ENCODE results near the gene SH3PXD2A. TPM values are rescaled to one million over a fixed set of nuclear protein-coding genes. Genes with fewer than 3 reads are reported as not detected.

The SH3PXD2A gene
- total RNA-seq, 1 donor from 2014 or later, result 2.3 TPM

GRCh38 chr10:103727991-103728689 is 127.2 kb downstream of the SH3PXD2A start:
- H2AFZ ChIP-seq (replicated peaks), result no peak overlapping the region
- H3K27ac ChIP-seq, result no peak overlapping the region
- no peak overlapping the region for H3K4me3 Mint-ChIP-seq

GRCh38 chr10:103727546-103727963 is 127.8 kb downstream of the SH3PXD2A start:
- Histone ChIP-seq H2AFZ (replicated peaks) (no peak overlapping the region), H3K4me1 (no peaks in the 10 kb centered on the region), H3F3A (ENCODE audit: low read depth) (no peaks in the 10 kb centered on the region), H3K4me3 (no peak overlapping the region), H3K27me3 (no peaks in the 10 kb centered on the region), H3K79me2 (ENCODE audit: low read depth) (no peaks in the 10 kb centered on the region), H3K4me2 (no peak overlapping the region), H3K36me3 (no peaks in the 10 kb centered on the region), H3K9me3 (ENCODE audit: low read depth) (no peaks in the 10 kb centered on the region), H3K9ac (no peak overlapping the region), H4K20me1 (ENCODE audit: low read depth) (no peaks in the 10 kb centered on the region), H3K27ac (no peak overlapping the region)
- no peaks in the 10 kb centered on the region for H3K9me3 Mint-ChIP-seq
- no peaks in the 10 kb centered on the region for H3K27me3 Mint-ChIP-seq (ENCODE audit: insufficient read depth, low read depth)
- H3K4me1 Mint-ChIP-seq, result peaks cover 6% of the 10 kb centered on the region
- peaks cover 2% of the 10 kb centered on the region for H3K36me3 Mint-ChIP-seq
- no peak for TF ChIP-seq EZH2phosphoT487 (IDR thresholded peaks at IDR 0.05)
- no peak for TF ChIP-seq EZH2 (IDR thresholded peaks at IDR 0.05)
- TF ChIP-seq, protein P1, sequence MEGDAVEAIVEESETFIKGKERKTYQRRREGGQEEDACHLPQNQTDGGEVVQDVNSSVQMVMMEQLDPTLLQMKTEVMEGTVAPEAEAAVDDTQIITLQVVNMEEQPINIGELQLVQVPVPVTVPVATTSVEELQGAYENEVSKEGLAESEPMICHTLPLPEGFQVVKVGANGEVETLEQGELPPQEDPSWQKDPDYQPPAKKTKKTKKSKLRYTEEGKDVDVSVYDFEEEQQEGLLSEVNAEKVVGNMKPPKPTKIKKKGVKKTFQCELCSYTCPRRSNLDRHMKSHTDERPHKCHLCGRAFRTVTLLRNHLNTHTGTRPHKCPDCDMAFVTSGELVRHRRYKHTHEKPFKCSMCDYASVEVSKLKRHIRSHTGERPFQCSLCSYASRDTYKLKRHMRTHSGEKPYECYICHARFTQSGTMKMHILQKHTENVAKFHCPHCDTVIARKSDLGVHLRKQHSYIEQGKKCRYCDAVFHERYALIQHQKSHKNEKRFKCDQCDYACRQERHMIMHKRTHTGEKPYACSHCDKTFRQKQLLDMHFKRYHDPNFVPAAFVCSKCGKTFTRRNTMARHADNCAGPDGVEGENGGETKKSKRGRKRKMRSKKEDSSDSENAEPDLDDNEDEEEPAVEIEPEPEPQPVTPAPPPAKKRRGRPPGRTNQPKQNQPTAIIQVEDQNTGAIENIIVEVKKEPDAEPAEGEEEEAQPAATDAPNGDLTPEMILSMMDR (IDR thresholded peaks at IDR 0.05), result no peak
- no peak for DNase-seq (ENCODE audit: low spot score)
- no peak overlapping the region for H3K27ac Mint-ChIP-seq
- no peak overlapping the region for H3K4me3 Mint-ChIP-seq

More at GRCh38 chr10:103727991-103728689, 127.2 kb downstream of the SH3PXD2A start:
- no peak overlapping the region for H3K4me2 ChIP-seq
- Mint-ChIP-seq H3K4me1 (peaks cover 11% of the 10 kb centered on the region), H3K27me3 (ENCODE audit: insufficient read depth, low read depth) (no peaks in the 10 kb centered on the region), H3K27ac (no peak overlapping the region), H3K36me3 (no peaks in the 10 kb centered on the region), H3K9me3 (no peaks in the 10 kb centered on the region)
- DNase-seq (ENCODE audit: low spot score), result no peak
- H3K9ac ChIP-seq, result no peak overlapping the region
- H3K79me2 ChIP-seq (ENCODE audit: low read depth), result no peaks in the 10 kb centered on the region
- no peaks in the 10 kb centered on the region for H3K27me3 ChIP-seq
- H3K9me3 ChIP-seq (ENCODE audit: low read depth), result no peaks in the 10 kb centered on the region
- H3F3A ChIP-seq (ENCODE audit: low read depth), result no peaks in the 10 kb centered on the region
- H3K4me1 ChIP-seq, result no peaks in the 10 kb centered on the region
- no peak overlapping the region for H3K4me3 ChIP-seq
- TF ChIP-seq, protein P1 (IDR thresholded peaks at IDR 0.05), result no peak
- no peak for TF ChIP-seq EZH2phosphoT487 (IDR thresholded peaks at IDR 0.05)
- no peak for TF ChIP-seq EZH2 (IDR thresholded peaks at IDR 0.05)
- no peaks in the 10 kb centered on the region for H4K20me1 ChIP-seq (ENCODE audit: low read depth)
- no peaks in the 10 kb centered on the region for H3K36me3 ChIP-seq

DNA sequence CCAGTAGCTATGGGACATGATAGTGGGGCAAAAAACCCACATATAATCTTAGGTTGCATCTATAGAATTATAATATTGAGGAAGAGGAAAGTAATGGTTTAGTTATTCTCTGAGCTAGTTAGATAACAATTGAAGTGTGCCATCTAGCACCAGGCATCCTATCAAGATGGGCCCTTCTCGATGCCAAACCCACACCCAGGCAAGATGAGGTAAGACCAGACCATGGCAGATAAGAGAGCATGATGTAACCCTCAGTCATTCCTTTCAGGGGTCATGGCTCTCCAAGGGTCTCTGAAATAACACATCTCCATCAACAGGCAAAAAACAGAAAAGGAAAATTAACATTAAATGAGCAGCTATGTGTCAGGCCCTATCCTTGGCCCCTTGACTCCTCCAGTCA is 128.7 kb downstream of the SH3PXD2A start:
- Histone ChIP-seq H4K20me1 (ENCODE audit: low read depth) (no peaks in the 10 kb centered on the region), H3K4me2 (no peak overlapping the region), H3K79me2 (ENCODE audit: low read depth) (no peaks in the 10 kb centered on the region), H3K9me3 (ENCODE audit: low read depth) (no peaks in the 10 kb centered on the region), H3K36me3 (no peaks in the 10 kb centered on the region), H3F3A (ENCODE audit: low read depth) (no peaks in the 10 kb centered on the region), H3K4me1 (no peaks in the 10 kb centered on the region), H2AFZ (replicated peaks) (no peak overlapping the region), H3K4me3 (no peak overlapping the region), H3K9ac (no peak overlapping the region), H3K27me3 (no peaks in the 10 kb centered on the region), H3K27ac (no peak overlapping the region)
- Mint-ChIP-seq H3K9me3 (no peaks in the 10 kb centered on the region), H3K4me1 (no peaks in the 10 kb centered on the region), H3K36me3 (peaks cover 2% of the 10 kb centered on the region), H3K4me3 (no peak overlapping the region), H3K27me3 (ENCODE audit: insufficient read depth, low read depth) (no peaks in the 10 kb centered on the region), H3K27ac (no peak overlapping the region)
- TF ChIP-seq, protein P1 (IDR thresholded peaks at IDR 0.05), result no peak
- TF ChIP-seq EZH2 (IDR thresholded peaks at IDR 0.05), result no peak
- no peak for DNase-seq (ENCODE audit: low spot score)

All from neural progenitor cell (in vitro differentiated cells).